GM10847 (cell line): ENCODE data around the gene STK25.

Experiments used
- POLR2A ChIP-seq: IDR thresholded peaks from 2 replicates; pipeline ENCODE4 v1.6.1; 2011; ENCODE audit not compliant: insufficient read length; ENCODE audit errors: extremely low read depth

STK25 gene

DNA sequence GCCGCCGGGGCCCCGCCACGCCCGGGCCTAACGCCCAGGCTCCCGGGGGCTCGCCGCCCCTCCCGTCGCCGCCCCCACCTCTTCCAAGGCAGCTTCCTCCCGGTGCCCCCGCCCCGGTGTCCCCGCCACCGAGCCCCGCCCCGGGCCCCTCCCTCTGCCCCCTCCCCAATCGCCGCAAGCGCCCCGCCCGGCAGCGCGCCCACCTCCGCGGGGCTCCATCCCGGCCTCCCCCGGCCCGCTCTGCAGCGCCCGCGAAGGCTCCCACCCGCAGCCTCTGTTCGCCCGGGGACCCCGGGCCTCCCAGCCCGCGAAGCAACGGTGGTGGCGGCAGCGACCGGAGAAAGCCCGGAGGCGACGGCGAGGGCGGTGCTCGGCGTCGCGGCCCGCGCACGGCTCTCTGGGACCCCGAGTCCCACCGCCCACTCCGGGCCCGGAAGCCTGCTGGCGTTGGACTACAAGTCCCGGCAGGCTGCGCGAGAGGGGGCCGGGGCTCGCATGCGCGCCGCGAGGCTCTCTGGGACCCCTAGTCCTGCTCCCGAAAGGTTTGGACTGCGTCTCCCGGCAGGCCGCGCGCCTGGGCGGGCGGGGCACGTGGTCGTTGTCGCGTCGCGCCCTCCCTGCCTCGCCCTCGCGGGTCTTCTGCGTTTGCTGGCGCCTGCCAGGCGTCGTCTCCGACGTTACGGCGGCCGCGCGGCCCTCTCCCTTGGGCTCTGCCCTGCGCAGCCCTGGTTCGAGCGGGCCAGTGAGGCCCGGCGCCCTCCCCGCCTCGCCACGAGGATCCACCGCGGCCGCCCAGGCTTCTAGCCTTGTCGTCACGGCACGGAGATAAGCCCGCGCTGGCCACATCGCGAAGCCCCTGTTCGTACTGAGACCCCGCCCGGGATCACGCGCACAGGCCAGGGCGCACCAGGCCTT is at the start of gene STK25:
STK25 (minus strand) TSS at position 345 of the 915 bp plus-strand sequence. CDS start 549 bp downstream, outside the sequence.
- TF ChIP-seq POLR2A, result peak; percentile 68

GRCh38 chr2:241556746-241557145 is 48.4 kb upstream of the STK25 start:
- no peak for TF ChIP-seq POLR2A

- TF ChIP-seq POLR2A, result no peak
These were observed 47.3 kb upstream of the STK25 start for GRCh38 chr2:241555711-241556110.

GRCh38 chr2:241554610-241555322 is 46.4 kb upstream of the STK25 start:
- no peak for TF ChIP-seq POLR2A

DNA sequence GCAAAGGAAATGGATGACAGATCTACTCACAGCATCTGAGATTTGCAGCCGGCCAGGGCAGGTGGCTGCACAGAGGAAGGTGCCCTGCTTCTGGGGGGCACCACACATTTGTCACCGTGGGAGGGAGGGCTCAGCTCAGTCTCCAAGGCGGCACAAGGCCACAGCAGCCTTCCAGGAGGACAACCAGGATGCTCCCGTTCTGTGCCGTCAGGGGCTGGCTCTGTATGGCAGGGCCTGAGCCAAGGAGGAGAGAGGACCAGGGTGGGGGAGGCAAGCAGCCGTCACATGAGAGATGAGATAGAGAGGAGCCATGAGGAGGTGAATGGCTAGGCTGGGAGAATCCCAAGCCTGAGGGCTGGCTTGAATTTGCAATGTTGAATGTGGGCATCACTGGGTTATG is 45.6 kb upstream of the STK25 start:
- TF ChIP-seq POLR2A, result no peak

DNA sequence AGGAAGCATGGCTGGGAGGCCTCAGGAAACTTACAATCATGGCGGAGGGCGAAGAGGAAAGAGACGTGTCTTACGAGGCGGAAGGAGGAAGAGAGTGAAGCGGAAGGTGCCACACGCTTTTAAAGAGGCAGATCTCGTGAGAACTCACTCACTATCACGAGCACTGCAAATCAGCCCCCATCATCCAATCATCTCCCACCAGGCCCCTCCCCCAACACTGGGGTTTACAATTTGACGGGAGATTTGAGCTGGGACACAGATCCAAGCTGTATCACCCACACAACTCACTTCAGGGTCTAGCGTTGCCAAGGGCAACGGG is 45.1 kb upstream of the STK25 start:
- TF ChIP-seq POLR2A, result no peak

- TF ChIP-seq POLR2A, result no peak
These were observed 43.8 kb upstream of the STK25 start for GRCh38 chr2:241551998-241552737.

DNA sequence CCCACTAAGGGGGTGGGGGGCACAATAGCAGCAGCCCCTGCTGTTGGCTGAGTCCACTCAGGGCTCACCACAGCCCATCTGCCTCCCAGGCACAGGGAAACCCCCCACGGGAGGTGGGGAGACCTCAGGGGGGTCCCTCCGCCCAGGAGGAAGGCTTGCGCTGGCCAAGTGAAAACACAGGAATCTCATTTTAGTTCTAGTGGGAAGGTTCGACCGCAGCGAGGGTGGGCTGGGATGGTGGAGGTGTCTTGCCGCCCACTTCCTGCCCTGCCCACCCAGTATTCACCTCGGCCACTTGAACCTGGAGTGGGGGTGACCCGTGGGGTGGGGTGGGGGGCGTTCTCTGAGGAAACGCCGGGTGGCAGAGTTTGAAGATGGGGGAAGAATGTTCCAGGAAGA is 43.2 kb upstream of the STK25 start:
- TF ChIP-seq POLR2A, result no peak

DNA sequence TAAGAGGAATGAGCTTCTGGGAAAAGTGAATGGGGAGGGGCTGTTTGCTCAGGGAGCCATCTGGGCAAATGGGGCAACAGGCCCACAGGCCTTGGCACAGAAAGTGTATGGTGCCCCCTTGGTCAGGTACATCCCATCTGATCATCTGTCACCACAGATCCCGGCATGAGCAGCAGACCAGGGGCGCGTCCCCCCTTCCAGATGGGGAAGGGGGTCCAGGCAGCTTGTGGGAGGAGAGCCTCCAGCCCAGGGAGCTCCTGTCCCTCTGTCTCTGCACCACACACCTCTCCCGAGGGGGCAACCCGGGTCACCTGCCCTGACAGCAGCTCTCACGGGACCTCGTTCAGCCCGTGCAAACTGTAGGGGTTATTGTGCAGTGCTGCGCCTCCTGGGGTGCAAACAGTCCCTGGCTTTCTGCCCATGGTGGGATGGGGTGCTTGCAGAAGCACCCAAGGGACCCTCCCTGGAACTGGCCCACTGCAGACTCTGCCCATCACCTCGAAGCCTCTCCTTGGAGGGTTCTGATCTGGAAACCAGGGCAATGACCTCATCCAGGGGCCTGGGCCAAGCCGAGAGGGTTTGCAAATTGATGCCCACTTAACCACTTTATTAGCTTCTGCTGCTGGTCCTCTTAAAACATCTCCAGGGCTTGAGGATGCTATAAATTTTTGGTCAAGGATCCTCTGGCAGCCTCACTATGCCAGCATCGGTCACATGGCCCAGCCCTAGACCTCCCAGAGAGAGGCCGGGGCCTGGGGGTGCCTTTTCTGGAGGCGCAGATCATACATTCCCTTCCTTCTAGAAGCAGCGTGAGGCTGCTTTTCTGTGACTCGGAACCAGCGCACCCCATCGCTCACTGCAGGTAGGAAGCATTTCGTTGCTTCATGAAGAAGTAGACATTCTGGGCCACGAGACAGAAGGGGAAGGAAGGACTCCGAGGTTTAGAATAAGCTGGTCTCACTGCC is 42.5 kb upstream of the STK25 start:
- TF ChIP-seq POLR2A, result no peak

GRCh38 chr2:241548451-241548835 is 40.1 kb upstream of the STK25 start:
- TF ChIP-seq POLR2A, result no peak

DNA sequence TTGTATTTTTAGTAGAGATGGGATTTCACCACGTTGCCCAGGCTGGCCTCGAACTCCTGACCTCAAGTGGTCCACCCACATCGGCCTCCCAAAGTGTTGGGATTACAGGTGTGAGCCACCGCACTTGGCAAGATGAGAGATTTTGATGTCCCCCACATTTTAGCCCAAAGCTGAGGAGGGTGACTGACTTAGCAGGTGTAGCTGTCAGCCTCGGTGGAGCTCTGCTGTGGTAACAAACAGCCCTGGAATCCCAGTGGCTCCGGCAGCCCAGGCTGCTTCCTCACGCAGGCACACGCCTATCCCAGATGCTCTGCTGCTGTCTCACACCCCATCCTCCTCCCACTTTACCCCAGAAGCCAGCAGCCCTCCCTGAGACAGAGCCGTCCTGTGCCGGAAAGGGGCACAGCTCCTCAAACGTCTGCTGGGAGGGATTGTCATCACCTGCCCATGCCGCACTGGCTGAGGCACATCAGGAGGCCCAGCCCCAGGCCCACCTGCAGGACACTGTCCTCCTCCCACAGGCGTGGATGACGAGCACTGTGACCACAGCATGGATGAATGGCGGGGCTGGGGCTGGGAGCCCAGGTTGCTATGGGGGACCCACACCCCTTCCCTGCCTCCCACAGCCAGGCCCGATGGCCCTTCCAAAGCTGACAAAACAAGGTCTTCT is 39.5 kb upstream of the STK25 start:
- TF ChIP-seq POLR2A, result no peak

DNA sequence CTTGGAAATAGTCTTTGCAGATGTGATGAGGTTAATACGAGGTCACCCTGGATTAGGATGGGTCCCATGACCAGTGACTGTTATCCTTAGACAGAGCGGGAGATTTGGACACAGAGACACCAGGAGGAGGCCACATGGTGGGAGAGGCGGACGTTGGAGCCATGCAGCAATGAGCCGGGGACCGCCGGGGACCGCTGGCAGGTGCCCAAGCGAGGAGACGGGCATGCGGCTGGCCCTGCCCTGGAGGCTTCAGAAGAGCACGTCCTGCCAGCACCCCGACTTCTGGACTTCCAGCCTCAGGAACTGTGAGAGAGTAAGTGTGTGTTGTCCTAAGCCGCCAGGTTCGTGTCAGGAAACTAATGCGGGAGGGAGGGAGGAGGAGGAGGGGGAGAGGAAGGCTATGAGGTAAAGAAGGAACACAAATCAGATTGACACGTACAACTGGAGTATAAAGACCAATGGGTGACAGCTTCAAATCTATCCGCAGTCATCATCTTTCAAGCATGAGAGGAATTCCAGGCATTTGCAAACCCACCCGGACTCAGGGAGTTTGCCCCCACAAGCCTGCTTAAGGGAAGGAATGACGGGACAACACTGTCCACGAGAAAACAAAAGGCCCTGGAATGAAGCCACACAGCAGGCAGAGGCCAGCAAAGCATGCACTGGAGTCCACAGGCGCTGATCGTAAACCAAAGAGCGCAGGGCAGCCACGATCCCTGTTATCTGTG is 38.6 kb upstream of the STK25 start:
- TF ChIP-seq POLR2A, result no peak

DNA sequence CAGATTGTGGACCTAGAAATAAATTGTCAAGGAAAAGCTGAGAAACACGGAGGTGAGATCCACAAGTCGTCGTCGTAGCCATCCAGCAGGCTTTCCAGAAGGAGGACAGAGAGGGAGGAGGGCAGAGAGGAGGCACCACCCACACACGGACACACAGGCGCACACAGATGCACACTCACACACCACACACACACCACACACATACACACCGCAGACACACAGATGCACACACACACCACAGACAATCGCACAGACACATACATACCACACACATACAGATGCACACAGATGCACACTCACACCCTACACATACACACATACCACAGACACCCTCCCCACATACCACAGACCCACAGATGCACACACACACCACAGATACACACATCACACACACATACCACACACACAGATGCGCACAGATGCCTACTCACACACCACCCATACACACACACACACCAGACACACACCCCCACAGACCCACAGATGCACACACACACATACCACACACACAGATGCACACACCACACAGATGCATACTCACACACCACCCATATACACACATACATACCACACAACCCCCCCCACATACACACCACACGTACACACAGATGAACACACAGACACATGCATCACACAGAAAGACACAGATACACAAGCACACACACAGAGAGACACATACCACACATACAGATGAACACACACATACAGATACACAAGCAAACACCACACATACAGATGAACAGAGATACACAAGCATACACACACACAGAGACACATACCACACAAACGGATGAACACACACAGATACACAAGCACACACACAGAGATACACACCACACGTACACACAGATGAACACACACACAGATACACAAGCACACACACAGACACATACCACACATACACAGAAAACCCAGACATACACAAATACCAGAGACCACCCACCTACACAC is 37.4 kb upstream of the STK25 start:
- no peak for TF ChIP-seq POLR2A

DNA sequence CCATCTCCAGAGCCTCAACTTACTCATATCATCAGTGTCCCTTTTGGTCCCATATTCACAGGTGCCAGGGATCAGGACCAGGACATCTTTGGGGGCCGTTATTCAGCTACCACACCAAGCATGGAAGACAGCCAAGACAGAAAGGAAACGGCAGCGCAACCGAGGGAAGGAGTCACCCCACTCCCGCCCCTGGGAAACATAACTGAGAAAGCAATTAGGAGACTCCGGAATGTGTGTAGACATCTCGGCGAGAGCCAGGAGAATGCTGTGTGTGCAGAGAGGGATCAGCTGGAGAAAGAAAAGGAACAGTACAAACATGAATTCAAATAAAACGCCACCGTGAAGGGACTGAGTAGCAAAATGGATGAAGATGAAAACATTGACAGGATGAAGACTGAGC is 36.7 kb upstream of the STK25 start:
- no peak for TF ChIP-seq POLR2A
